ENCODE measurements around the gene DEFB127.

DNA sequence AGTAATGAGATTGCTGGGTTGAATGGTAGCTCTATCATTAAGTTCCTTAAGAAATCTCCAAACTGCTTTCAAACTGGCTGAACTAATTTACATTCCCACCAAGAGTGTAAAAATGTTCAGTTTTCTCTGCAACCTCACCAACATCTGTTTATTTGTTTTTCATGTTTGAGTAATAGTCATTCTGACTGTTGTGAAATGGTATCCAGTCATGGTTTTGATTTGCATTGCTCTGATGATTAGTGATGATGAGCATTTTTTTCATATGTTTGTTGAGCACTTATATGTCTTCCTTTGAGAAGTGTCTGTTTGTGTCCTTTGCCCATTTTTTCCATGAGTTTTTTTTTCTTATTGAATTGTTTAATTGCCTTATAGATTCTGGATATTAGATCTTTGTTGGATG lies 44.9 kb upstream of the DEFB127 start:
- TF ChIP-seq ZFX (IDR thresholded peaks at IDR 0.05; ENCODE audit: borderline replicate concordance) = no peak
- TF ChIP-seq, protein P1, sequence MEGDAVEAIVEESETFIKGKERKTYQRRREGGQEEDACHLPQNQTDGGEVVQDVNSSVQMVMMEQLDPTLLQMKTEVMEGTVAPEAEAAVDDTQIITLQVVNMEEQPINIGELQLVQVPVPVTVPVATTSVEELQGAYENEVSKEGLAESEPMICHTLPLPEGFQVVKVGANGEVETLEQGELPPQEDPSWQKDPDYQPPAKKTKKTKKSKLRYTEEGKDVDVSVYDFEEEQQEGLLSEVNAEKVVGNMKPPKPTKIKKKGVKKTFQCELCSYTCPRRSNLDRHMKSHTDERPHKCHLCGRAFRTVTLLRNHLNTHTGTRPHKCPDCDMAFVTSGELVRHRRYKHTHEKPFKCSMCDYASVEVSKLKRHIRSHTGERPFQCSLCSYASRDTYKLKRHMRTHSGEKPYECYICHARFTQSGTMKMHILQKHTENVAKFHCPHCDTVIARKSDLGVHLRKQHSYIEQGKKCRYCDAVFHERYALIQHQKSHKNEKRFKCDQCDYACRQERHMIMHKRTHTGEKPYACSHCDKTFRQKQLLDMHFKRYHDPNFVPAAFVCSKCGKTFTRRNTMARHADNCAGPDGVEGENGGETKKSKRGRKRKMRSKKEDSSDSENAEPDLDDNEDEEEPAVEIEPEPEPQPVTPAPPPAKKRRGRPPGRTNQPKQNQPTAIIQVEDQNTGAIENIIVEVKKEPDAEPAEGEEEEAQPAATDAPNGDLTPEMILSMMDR (IDR thresholded peaks at IDR 0.05) = no peak
